ENCODE data around the gene NADK2.

NADK2 gene

GRCh38 chr5:36152324-36153297 lies 89.1 kb downstream of the NADK2 start:
- peaks cover 50% of the 10 kb centered on the region for H3K36me3 Mint-ChIP-seq (ENCODE audit: low read depth)
- DNase-seq (no peak), ATAC-seq (no peak)

GRCh38 chr5:36151434-36152323 lies 90.0 kb downstream of the NADK2 start, which contains the start of the genes LMBRD2 and SKP2:
Gene LMBRD2, minus strand, starts transcription at chr5:36151887. Its CDS starts 8,538 bp downstream, at chr5:36143349.
Gene SKP2, plus strand, starts transcription at chr5:36152111. Its CDS starts 152 bp downstream, at chr5:36152263.
- Mint-ChIP-seq H3K36me3 (ENCODE audit: low read depth) (peaks cover 42% of the 10 kb centered on the region), H3K27ac (peak within 1 kb of the TSS; percentile 93), H3K9me3 (no peaks in the 10 kb centered on the region), H3K4me1 (peaks cover 75% of the 10 kb centered on the region), H3K4me3 (peak within 1 kb of the TSS; percentile 92), H3K27me3 (no peaks in the 10 kb centered on the region)
- ATAC-seq = peak; percentile 99
- DNase-seq = peak; percentile 97

More at GRCh38 chr5:36152324-36153297, 89.1 kb downstream of the NADK2 start:
- H3K9me3 Mint-ChIP-seq = no peaks in the 10 kb centered on the region
- H3K4me3 Mint-ChIP-seq = peak overlapping the region; percentile 92
- H3K27ac Mint-ChIP-seq = peak overlapping the region; percentile 93
- H3K27me3 Mint-ChIP-seq = no peaks in the 10 kb centered on the region
- H3K4me1 Mint-ChIP-seq = peaks cover 71% of the 10 kb centered on the region

- H3K27ac Mint-ChIP-seq = peak overlapping the region; percentile 93
- H3K9me3 Mint-ChIP-seq = no peaks in the 10 kb centered on the region
- peak; percentile 33 for ATAC-seq
- peak overlapping the region; percentile 92 for H3K4me3 Mint-ChIP-seq
- H3K36me3 Mint-ChIP-seq (ENCODE audit: low read depth) = peaks cover 34% of the 10 kb centered on the region
- DNase-seq = peak; percentile 67
- no peaks in the 10 kb centered on the region for H3K27me3 Mint-ChIP-seq
- H3K4me1 Mint-ChIP-seq = peaks cover 70% of the 10 kb centered on the region
Measured at GRCh38 chr5:36150676-36151433, 90.9 kb downstream of the NADK2 start.

GRCh38 chr5:36147681-36148080 lies 94.0 kb downstream of the NADK2 start:
- no peak for ATAC-seq
- H3K9me3 Mint-ChIP-seq = no peaks in the 10 kb centered on the region
- H3K4me3 Mint-ChIP-seq = peak overlapping the region; percentile 5
- DNase-seq = no peak
- no peaks in the 10 kb centered on the region for H3K27me3 Mint-ChIP-seq
- H3K27ac Mint-ChIP-seq = peak overlapping the region; percentile 12
- peaks cover 44% of the 10 kb centered on the region for H3K4me1 Mint-ChIP-seq
- H3K36me3 Mint-ChIP-seq (ENCODE audit: low read depth) = peaks cover 6% of the 10 kb centered on the region

DNA sequence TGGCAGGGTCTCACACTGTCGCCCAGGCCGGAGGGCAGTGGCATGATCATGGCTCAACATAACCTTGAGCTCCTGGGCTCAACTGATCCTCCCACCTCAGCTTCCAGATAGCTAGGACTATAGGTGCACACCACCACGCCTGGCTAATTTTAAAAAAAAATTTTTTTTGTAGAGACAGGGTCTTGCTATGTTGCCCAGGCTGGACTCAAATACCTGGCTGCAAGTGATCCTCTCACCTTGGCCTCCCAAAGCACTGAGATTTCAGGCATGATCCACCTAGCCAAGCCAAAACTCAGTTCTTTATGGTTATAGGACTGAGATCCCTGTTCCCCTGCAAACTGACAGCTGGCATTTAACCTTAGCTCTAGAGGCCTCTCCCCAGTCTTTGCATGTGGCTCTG lies 95.3 kb downstream of the NADK2 start:
- peaks cover 38% of the 10 kb centered on the region for H3K4me1 Mint-ChIP-seq
- H3K36me3 Mint-ChIP-seq (ENCODE audit: low read depth) = peaks cover 1% of the 10 kb centered on the region
- ATAC-seq (no peak), DNase-seq (no peak)
- H3K27me3 Mint-ChIP-seq = no peaks in the 10 kb centered on the region
- H3K27ac Mint-ChIP-seq = no peak overlapping the region
- no peak overlapping the region for H3K4me3 Mint-ChIP-seq
- no peaks in the 10 kb centered on the region for H3K9me3 Mint-ChIP-seq

- H3K27me3 Mint-ChIP-seq = no peaks in the 10 kb centered on the region
- H3K4me1 Mint-ChIP-seq = peaks cover 31% of the 10 kb centered on the region
- H3K36me3 Mint-ChIP-seq (ENCODE audit: low read depth) = peaks cover 11% of the 10 kb centered on the region
- no peak overlapping the region for H3K27ac Mint-ChIP-seq
- DNase-seq (no peak), ATAC-seq (no peak)
- peaks cover 4% of the 10 kb centered on the region for H3K9me3 Mint-ChIP-seq
- no peak overlapping the region for H3K4me3 Mint-ChIP-seq
Measured at GRCh38 chr5:36145311-36145710, 96.4 kb downstream of the NADK2 start.

All from activated naive CD8-positive, alpha-beta T cell treated with anti-CD3 and anti-CD28 coated beads, Interleukin-2, amount 50 U/mL, for 24 hours (primary cell).